HepG2 (cell line): ENCODE results near the gene ZBTB48. TPM values are rescaled to one million over a fixed set of nuclear protein-coding genes. Genes with fewer than 3 reads are reported as not detected.
A peak's percentile ranks its signal among the peaks of the same experiment; 100 is the strongest.

Experiments
- AKAP8 ChIP-seq: sonication (generic); formaldehyde crosslinking; IDR thresholded peaks from 2 replicates; pipeline ENCODE4 v1.5.1; 2020; ENCODE audit warnings: mild to moderate bottlenecking, missing genetic modification reagents
- ATF7 ChIP-seq, 2 experiments: fragments of 450-650 bp in 1 of 2; sonication (generic) in 1 of 2; formaldehyde crosslinking in 1 of 2; IDR thresholded peaks; 2 replicates each; pipeline versions ENCODE4 v1.4.0 to v1.6.1; 2016 to 2020; ENCODE audit warnings: antibody characterized with exemption in 1 of 2, mild to moderate bottlenecking in 1 of 2, missing genetic modification reagents in 1 of 2
- HMG20B ChIP-seq: conservative IDR thresholded peaks from 2 replicates; pipeline ENCODE4 v1.6.1; 2016; ENCODE audit warnings: missing genetic modification reagents, missing compliant biosample characterization
- KDM3A ChIP-seq: IDR thresholded peaks from 2 replicates; pipeline ENCODE4 v1.6.1; 2018; ENCODE audit warnings: low read depth, missing compliant biosample characterization
- KMT2A ChIP-seq: sonication (generic); formaldehyde crosslinking; IDR thresholded peaks from 2 replicates; pipeline ENCODE4 v1.4.0; 2020; ENCODE audit warnings: missing genetic modification reagents
- MTA3 ChIP-seq: sonication (generic); formaldehyde crosslinking; IDR thresholded peaks from 2 replicates; pipeline ENCODE4 v1.4.0; 2020; ENCODE audit warnings: missing genetic modification reagents
- PHB2 ChIP-seq: fragments of 450-650 bp; IDR thresholded peaks from 2 replicates; pipeline ENCODE4 v1.6.1; 2018; ENCODE audit not compliant: partially characterized antibody
- RORA ChIP-seq: sonication (generic); formaldehyde crosslinking; IDR thresholded peaks from 2 replicates; pipeline ENCODE4 v1.5.0; 2020; ENCODE audit warnings: mild to moderate bottlenecking, missing genetic modification reagents, moderate library complexity
- SMAD9 ChIP-seq: sonication (generic); formaldehyde crosslinking; IDR thresholded peaks from 2 replicates; pipeline ENCODE4 v1.5.1; 2020; ENCODE audit warnings: mild to moderate bottlenecking, missing genetic modification reagents
- SMARCE1 ChIP-seq: fragments of 450-650 bp; IDR thresholded peaks from 2 replicates; pipeline ENCODE4 v1.6.1; 2017; ENCODE audit warnings: borderline replicate concordance
- SOX13 ChIP-seq, 3 experiments: fragments of 450-650 bp in 1 of 3; sonication (generic) in 1 of 3; formaldehyde crosslinking in 1 of 3; IDR thresholded peaks in 2 of 3; conservative IDR thresholded peaks in 1 of 3; 2 replicates each; pipeline versions ENCODE4 v1.5.0 to v1.6.1; 2016 to 2020; ENCODE audit warnings: antibody characterized with exemption in 1 of 3, mild to moderate bottlenecking in 1 of 3, missing compliant biosample characterization in 1 of 3, missing genetic modification reagents in 1 of 3, moderate library complexity in 1 of 3
- SP2 ChIP-seq: sonication (generic); formaldehyde crosslinking; IDR thresholded peaks from 2 replicates; pipeline ENCODE4 v1.5.1; 2020; ENCODE audit warnings: mild to moderate bottlenecking, missing genetic modification reagents
- TOPORS ChIP-seq: sonication (generic); formaldehyde crosslinking; IDR thresholded peaks from 2 replicates; pipeline ENCODE4 v1.8.0; 2023; ENCODE audit warnings: mild to moderate bottlenecking, missing genetic modification reagents
- ZNF207 ChIP-seq: fragments of 450-650 bp; IDR thresholded peaks from 2 replicates; pipeline ENCODE4 v1.6.1; 2016; ENCODE audit warnings: antibody characterized with exemption, borderline replicate concordance
- ZNF264 ChIP-seq: sonication (generic); formaldehyde crosslinking; IDR thresholded peaks from 2 replicates; pipeline ENCODE4 v1.4.0; 2020; ENCODE audit warnings: missing genetic modification reagents
- ZNF441 ChIP-seq: sonication (generic); formaldehyde crosslinking; IDR thresholded peaks from 2 replicates; pipeline ENCODE4 v1.7.0; 2021; ENCODE audit warnings: missing genetic modification reagents, borderline replicate concordance
- ZNF549 ChIP-seq: sonication (generic); formaldehyde crosslinking; IDR thresholded peaks from 2 replicates; pipeline ENCODE4 v1.5.0; 2020; ENCODE audit warnings: missing genetic modification reagents
- ZNF567 ChIP-seq: sonication (generic); formaldehyde crosslinking; IDR thresholded peaks from 2 replicates; pipeline ENCODE4 v1.8.1; 2023; ENCODE audit warnings: mild to moderate bottlenecking, missing genetic modification reagents, borderline replicate concordance
- ZNF747 ChIP-seq: sonication (generic); formaldehyde crosslinking; IDR thresholded peaks from 2 replicates; pipeline ENCODE4 v1.8.1; 2023; ENCODE audit warnings: missing genetic modification reagents, mild to moderate bottlenecking, borderline replicate concordance
- ZSCAN25 ChIP-seq: sonication (generic); formaldehyde crosslinking; IDR thresholded peaks from 2 replicates; pipeline ENCODE4 v1.8.0; 2022; ENCODE audit warnings: mild to moderate bottlenecking, missing genetic modification reagents
- polyA plus RNA-seq, 8 experiments: library from polyadenylated mRNA; depleted of rRNA in 3 of 8; stranded (reverse) in 7 of 8; unstranded in 1 of 8; fragments of >200 nt; fragmentation: Illumina TruSeq in 4 of 8; extraction: Trizol in 4 of 8; gene quantifications; 2 replicates each; pipeline versions ENCODE4 v1.2.1 to v1.2.3, GENCODE V29; 2011 to 2016; ENCODE audit warnings: low read depth in 4 of 8, missing spikeins in 1 of 8, mixed read lengths in 1 of 8; ENCODE audit not compliant: insufficient read depth in 1 of 8
- total RNA-seq, 5 experiments: library from RNA; depleted of rRNA; stranded (reverse); fragments of >200 nt; fragmentation: Illumina TruSeq; extraction: Trizol; gene quantifications; 2 replicates each; pipeline ENCODE4 v1.2.3, GENCODE V29; 2016; ENCODE audit warnings: low read depth in 1 of 5
- TF ChIP-seq, protein P1 (sequence below): sonication (generic); formaldehyde crosslinking; IDR thresholded peaks from 2 replicates; pipeline ENCODE4 v1.9.0; 2021; ENCODE audit warnings: missing genetic modification reagents, mild to moderate bottlenecking, borderline replicate concordance
- TF ChIP-seq, protein P2 (sequence below): sonication (generic); formaldehyde crosslinking; IDR thresholded peaks from 2 replicates; pipeline ENCODE4 v1.5.1; 2020; ENCODE audit warnings: missing genetic modification reagents, mild to moderate bottlenecking, borderline replicate concordance
- TF ChIP-seq, protein P3 (sequence below): sonication (generic); formaldehyde crosslinking; IDR thresholded peaks from 2 replicates; pipeline ENCODE4 v1.4.0; 2020; ENCODE audit warnings: missing genetic modification reagents
- TF ChIP-seq, protein P4 (sequence below): IDR thresholded peaks from 2 replicates; pipeline ENCODE4 v1.6.1; 2018; ENCODE audit warnings: missing genetic modification reagents
- TF ChIP-seq, protein P5 (sequence below): sonication (generic); formaldehyde crosslinking; IDR thresholded peaks from 2 replicates; pipeline ENCODE4 v1.8.0; 2022; ENCODE audit warnings: mild to moderate bottlenecking, missing genetic modification reagents, borderline replicate concordance

Gene ZBTB48
- total and polyA plus RNA-seq, 2 of the 13 experiments (the other 11 are each of a cell fraction or from before 2014, with no cell fraction given) = 13.0 to 17.1 TPM

DNA sequence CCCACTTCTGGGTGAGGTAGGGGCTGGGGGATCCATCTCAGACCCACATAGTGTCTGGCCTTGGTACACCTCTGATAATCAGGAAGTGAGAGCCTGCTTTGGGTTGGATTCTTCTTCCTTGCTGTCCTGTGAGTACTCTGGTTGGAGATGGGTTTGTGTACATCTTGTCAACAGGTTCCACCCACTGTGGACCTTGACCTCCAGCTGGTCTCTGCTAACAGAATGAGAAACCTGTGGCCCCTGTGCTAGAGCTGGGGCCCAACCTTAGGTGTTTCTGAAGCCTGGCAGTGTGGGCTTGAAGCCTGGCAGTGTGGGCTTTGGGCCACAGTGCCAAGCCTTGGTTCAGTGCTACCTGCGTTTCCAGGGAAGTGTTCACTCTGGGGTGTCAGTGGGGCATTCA, 2.6 kb downstream of the ZBTB48 start (continued):
- no peak for TF ChIP-seq MTA3 (CRISPR knock-in tag)
- peak; percentile 29; the same call in 1 of the 2 replicates for TF ChIP-seq SOX13 (IDR thresholded peaks at IDR 0.05)
- TF ChIP-seq SOX13 (CRISPR knock-in tag; conservative IDR thresholded peaks at IDR 0.05 in 1 of 2, IDR thresholded peaks at IDR 0.05 in 1 of 2) = peak in 1 of 2 experiments; percentile 73; a peak in 2 of 4 replicates
- TF ChIP-seq KDM3A (CRISPR knock-in tag) = 0 out of 2 replicates have a peak, but pooled peaks have one; percentile 75
- TF ChIP-seq, protein P1, sequence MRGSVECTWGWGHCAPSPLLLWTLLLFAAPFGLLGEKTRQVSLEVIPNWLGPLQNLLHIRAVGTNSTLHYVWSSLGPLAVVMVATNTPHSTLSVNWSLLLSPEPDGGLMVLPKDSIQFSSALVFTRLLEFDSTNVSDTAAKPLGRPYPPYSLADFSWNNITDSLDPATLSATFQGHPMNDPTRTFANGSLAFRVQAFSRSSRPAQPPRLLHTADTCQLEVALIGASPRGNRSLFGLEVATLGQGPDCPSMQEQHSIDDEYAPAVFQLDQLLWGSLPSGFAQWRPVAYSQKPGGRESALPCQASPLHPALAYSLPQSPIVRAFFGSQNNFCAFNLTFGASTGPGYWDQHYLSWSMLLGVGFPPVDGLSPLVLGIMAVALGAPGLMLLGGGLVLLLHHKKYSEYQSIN (CRISPR knock-in tag) = no peak
- TF ChIP-seq, protein P2, sequence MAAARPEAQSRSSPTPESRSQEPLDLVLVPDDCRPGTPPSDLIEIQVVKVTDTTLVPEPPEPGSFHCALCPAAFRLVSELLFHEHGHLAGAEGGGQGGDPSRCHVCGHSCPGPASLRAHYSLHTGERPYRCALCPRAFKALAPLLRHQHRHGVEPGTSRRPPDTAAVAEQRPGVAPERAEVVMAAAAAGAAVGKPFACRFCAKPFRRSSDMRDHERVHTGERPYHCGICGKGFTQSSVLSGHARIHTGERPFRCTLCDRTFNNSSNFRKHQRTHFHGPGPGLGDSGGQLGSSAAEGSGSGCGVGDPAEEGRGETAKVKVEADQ (CRISPR knock-in tag) = no peak
- no peak for TF ChIP-seq ZNF549
- TF ChIP-seq SP2 (CRISPR knock-in tag) = no peak
- TF ChIP-seq ZNF207 = no peak
- TF ChIP-seq ZNF747 (CRISPR knock-in tag) = no peak
- TF ChIP-seq SMARCE1 = no peak
- TF ChIP-seq HMG20B (CRISPR knock-in tag) = no peak
- TF ChIP-seq ZNF441 (CRISPR knock-in tag) = peak; percentile 47; the same call in 1 of the 2 replicates
- no peak for TF ChIP-seq SMAD9 (CRISPR knock-in tag)
- no peak for TF ChIP-seq RORA (CRISPR knock-in tag)
- TF ChIP-seq ZNF264 (CRISPR knock-in tag) = 0 out of 2 replicates have a peak, but pooled peaks have one; percentile 30
- TF ChIP-seq, protein P3, sequence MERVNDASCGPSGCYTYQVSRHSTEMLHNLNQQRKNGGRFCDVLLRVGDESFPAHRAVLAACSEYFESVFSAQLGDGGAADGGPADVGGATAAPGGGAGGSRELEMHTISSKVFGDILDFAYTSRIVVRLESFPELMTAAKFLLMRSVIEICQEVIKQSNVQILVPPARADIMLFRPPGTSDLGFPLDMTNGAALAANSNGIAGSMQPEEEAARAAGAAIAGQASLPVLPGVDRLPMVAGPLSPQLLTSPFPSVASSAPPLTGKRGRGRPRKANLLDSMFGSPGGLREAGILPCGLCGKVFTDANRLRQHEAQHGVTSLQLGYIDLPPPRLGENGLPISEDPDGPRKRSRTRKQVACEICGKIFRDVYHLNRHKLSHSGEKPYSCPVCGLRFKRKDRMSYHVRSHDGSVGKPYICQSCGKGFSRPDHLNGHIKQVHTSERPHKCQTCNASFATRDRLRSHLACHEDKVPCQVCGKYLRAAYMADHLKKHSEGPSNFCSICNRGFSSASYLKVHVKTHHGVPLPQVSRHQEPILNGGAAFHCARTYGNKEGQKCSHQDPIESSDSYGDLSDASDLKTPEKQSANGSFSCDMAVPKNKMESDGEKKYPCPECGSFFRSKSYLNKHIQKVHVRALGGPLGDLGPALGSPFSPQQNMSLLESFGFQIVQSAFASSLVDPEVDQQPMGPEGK (CRISPR knock-in tag) = peak; percentile 80
- TF ChIP-seq, protein P4, sequence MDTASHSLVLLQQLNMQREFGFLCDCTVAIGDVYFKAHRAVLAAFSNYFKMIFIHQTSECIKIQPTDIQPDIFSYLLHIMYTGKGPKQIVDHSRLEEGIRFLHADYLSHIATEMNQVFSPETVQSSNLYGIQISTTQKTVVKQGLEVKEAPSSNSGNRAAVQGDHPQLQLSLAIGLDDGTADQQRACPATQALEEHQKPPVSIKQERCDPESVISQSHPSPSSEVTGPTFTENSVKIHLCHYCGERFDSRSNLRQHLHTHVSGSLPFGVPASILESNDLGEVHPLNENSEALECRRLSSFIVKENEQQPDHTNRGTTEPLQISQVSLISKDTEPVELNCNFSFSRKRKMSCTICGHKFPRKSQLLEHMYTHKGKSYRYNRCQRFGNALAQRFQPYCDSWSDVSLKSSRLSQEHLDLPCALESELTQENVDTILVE (CRISPR knock-in tag) = no peak
- TF ChIP-seq TOPORS = no peak
- TF ChIP-seq, protein P5, sequence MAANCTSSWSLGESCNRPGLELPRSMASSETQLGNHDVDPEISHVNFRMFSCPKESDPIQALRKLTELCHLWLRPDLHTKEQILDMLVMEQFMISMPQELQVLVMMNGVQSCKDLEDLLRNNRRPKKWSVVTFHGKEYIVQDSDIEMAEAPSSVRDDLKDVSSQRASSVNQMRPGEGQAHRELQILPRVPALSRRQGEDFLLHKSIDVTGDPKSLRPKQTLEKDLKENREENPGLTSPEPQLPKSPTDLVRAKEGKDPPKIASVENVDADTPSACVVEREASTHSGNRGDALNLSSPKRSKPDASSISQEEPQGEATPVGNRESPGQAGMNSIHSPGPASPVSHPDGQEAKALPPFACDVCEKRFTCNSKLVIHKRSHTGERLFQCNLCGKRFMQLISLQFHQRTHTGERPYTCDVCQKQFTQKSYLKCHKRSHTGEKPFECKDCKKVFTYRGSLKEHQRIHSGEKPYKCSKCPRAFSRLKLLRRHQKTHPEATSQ (CRISPR knock-in tag) = no peak
- no peak for TF ChIP-seq AKAP8 (CRISPR knock-in tag)
- no peak for TF ChIP-seq KMT2A (CRISPR knock-in tag)
- TF ChIP-seq ZSCAN25 (CRISPR knock-in tag) = no peak
- no peak for TF ChIP-seq ATF7 (IDR thresholded peaks at IDR 0.05)
- TF ChIP-seq ATF7 (CRISPR knock-in tag; IDR thresholded peaks at IDR 0.05) = no peak; the same call in 1 of the 2 replicates
- TF ChIP-seq ZNF567 (CRISPR knock-in tag) = no peak
- no peak for TF ChIP-seq PHB2
